ENCODE data around the gene TEX264. TPM values are rescaled to one million over a fixed set of nuclear protein-coding genes. Genes with fewer than 3 reads are reported as not detected.

The TEX264 gene
- total and polyA plus RNA-seq, 2 experiments from 2014 or later: 59.6 to 98.7 TPM

- H3K4me1 ChIP-seq (ENCODE audit: insufficient read depth): no peaks in the 10 kb centered on the region
- H4K20me1 ChIP-seq (ENCODE audit: insufficient read depth, poor library complexity, severe bottlenecking): peaks cover 3% of the 10 kb centered on the region
- no peak for TF ChIP-seq CTCF (IDR thresholded peaks at IDR 0.05; ENCODE audit: poor library complexity)
- TF ChIP-seq EZH2phosphoT487 (IDR thresholded peaks at IDR 0.05; ENCODE audit: low read depth, severe bottlenecking, unreplicated experiment): no peak
- TF ChIP-seq EZH2 (IDR thresholded peaks at IDR 0.05; ENCODE audit: borderline replicate concordance): no peak
- no peak overlapping the region for H3K4me3 ChIP-seq
- no peaks in the 10 kb centered on the region for H3K9me3 ChIP-seq (ENCODE audit: low read depth)
- H3K36me3 ChIP-seq (replicated peaks; ENCODE audit: insufficient read depth, low read depth): no peaks in the 10 kb centered on the region
- H3K27me3 ChIP-seq: no peaks in the 10 kb centered on the region
- H3K9me2 ChIP-seq (replicated peaks; ENCODE audit: insufficient read depth): no peaks in the 10 kb centered on the region
- 100% methylated on average over 2 of the region's 2 CpGs for WGBS (ENCODE audit: low lambda C conversion rate, missing lambda C conversion rate)
- no peak overlapping the region for H2AFZ ChIP-seq
- H3K79me2 ChIP-seq: no peaks in the 10 kb centered on the region
- H3K4me2 ChIP-seq: no peak overlapping the region
- no peak for DNase-seq (ENCODE audit: low spot score)
- H3K27ac ChIP-seq: no peak overlapping the region
Observed at GRCh38 chr3:51700403-51700802, 29.4 kb downstream of the TEX264 start.

GRCh38 chr3:51702156-51702555 is 31.1 kb downstream of the TEX264 start:
- Histone ChIP-seq H3K9me3 (ENCODE audit: low read depth) (no peaks in the 10 kb centered on the region), H3K4me3 (no peak overlapping the region), H3K4me1 (ENCODE audit: insufficient read depth) (no peaks in the 10 kb centered on the region), H3K79me2 (no peaks in the 10 kb centered on the region), H3K9me2 (replicated peaks; ENCODE audit: insufficient read depth) (no peaks in the 10 kb centered on the region), H3K4me2 (no peak overlapping the region), H3K36me3 (replicated peaks; ENCODE audit: insufficient read depth, low read depth) (no peaks in the 10 kb centered on the region), H2AFZ (no peak overlapping the region), H3K27me3 (peaks cover 1% of the 10 kb centered on the region), H3K27ac (no peak overlapping the region), H4K20me1 (ENCODE audit: insufficient read depth, poor library complexity, severe bottlenecking) (peaks cover 10% of the 10 kb centered on the region)
- no peak for DNase-seq (ENCODE audit: low spot score)
- WGBS (ENCODE audit: low lambda C conversion rate, missing lambda C conversion rate): 100% methylated on average over 2 of the region's 2 CpGs
- TF ChIP-seq CTCF (IDR thresholded peaks at IDR 0.05; ENCODE audit: poor library complexity): no peak
- no peak for TF ChIP-seq EZH2 (IDR thresholded peaks at IDR 0.05; ENCODE audit: borderline replicate concordance)
- TF ChIP-seq EZH2phosphoT487 (IDR thresholded peaks at IDR 0.05; ENCODE audit: low read depth, severe bottlenecking, unreplicated experiment): no peak

- Histone ChIP-seq H3K9me3 (ENCODE audit: low read depth) (no peaks in the 10 kb centered on the region), H3K36me3 (replicated peaks; ENCODE audit: insufficient read depth, low read depth) (no peaks in the 10 kb centered on the region), H4K20me1 (ENCODE audit: insufficient read depth, poor library complexity, severe bottlenecking) (peaks cover 10% of the 10 kb centered on the region), H3K27me3 (peaks cover 12% of the 10 kb centered on the region), H3K4me3 (no peak overlapping the region), H3K27ac (no peak overlapping the region), H3K4me2 (no peak overlapping the region), H3K9me2 (replicated peaks; ENCODE audit: insufficient read depth) (no peaks in the 10 kb centered on the region), H3K4me1 (ENCODE audit: insufficient read depth) (no peaks in the 10 kb centered on the region), H3K79me2 (no peaks in the 10 kb centered on the region), H2AFZ (no peak overlapping the region)
- DNase-seq (ENCODE audit: low spot score): no peak
- TF ChIP-seq CTCF (IDR thresholded peaks at IDR 0.05; ENCODE audit: poor library complexity) (no peak), EZH2 (IDR thresholded peaks at IDR 0.05; ENCODE audit: borderline replicate concordance) (no peak), EZH2phosphoT487 (IDR thresholded peaks at IDR 0.05; ENCODE audit: low read depth, severe bottlenecking, unreplicated experiment) (no peak)
- WGBS (ENCODE audit: low lambda C conversion rate, missing lambda C conversion rate): 57% methylated on average over 6 of the region's 6 CpGs
Observed at GRCh38 chr3:51703068-51703760, 32.2 kb downstream of the TEX264 start.
